GM19397 (cell line): ENCODE measurements around the gene ODAD4.

ENCODE experiments used
- ATAC-seq: cut with Tn5 transposase; IDR thresholded peaks from one replicate; pipeline ENCODE4 v1.9.1; 2021; ENCODE audit warnings: mild to moderate bottlenecking, moderate library complexity; ENCODE audit not compliant: unreplicated experiment

ODAD4 gene

DNA sequence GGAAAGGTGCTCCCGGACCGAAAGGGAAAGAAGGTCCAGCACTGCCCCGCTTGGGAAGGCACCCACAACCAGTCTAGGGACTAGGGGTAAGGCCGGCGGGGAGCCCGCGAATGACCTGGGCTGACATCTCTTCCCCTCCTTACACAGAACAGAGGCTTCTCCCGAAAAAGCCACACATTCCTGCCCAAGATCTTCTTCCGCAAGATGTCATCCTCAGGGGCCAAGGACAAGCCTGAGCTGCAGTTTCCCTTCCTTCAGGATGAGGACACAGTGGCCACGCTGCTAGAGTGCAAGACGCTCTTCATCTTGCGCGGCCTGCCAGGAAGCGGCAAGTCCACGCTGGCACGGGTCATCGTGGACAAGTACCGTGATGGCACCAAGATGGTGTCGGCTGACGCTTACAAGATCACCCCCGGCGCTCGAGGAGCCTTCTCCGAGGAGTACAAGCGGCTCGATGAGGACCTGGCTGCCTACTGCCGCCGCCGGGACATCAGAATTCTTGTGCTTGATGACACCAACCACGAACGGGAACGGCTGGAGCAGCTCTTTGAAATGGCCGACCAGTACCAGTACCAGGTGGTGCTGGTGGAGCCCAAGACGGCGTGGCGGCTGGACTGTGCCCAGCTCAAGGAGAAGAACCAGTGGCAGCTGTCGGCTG is 37.6 kb downstream of the ODAD4 start:
- no peak for ATAC-seq

DNA sequence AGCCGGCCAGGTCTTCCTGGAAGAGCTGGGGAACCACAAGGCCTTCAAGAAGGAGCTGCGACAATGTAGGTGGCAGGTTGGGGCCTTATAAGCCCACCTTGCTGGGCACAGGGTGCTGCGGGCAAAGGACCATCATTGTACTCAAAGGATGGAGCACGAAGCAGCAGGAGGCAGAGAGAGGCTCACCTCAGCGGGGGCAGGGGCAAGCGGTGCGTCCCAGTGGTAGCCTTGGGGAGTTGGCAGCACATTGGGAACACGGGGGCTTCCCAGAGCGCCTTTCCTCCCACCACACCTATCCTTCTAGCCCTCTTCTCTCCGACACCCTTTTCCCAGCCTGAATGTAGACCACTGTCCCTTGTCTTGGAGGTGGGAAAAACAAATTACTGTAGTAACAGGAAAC is 38.3 kb downstream of the ODAD4 start:
- ATAC-seq, result no peak

DNA sequence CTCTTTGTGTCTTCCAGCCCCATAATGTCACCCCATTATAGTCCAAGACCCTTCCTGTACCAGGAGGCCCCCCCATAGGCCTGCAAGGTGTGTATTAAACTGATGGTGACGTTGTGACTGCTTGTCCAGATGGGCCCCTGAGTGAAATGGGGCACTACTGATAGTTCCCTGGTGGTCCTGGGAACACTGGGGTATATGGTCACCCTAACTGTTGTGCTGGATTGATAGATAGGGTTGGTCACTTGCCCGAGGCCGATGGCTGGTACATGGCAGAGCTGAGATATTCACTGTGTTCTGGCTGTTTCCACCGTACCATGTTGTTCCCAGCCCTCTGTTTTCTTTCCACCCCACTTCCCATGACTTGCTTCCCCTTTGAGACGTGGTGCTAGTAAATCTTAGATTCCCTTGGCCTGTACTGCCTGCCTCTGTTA is 40.5 kb downstream of the ODAD4 start:
- ATAC-seq, result no peak

DNA sequence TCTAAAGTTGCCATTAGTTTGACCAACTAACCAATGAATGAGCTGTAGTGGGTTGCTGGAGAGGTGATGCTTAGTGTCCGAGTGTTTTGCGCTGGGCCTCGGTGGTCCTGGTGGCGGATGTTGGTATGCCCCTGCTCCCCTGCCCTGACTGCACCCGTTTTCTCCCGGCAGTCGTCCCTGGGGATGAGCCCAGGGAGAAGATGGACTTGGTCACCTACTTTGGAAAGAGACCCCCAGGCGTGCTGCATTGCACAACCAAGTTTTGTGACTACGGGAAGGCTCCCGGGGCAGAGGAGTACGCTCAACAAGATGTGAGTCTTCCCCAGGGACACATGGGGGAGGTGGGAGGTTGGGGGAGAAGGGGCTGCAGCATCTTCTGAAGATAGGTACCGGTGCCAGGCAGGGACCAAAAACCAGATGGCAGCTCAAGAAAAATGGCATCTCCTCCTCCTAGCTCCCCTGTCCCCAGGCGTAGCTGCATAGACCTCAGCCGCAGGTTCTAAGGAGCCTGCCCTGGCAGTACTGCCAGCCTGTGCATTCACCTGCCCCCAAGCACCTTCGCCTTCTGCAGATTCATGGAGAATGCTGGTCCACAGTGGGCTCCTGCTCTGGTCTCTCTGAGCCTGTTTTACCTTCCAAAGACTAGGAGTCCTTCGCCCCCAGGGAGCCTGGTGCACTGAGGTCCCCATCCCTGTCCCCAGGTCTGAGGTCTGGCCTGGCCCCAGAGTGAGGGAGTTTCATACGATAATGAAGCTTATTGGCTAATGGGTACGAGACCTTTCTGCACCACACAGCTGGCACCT is 41.5 kb downstream of the ODAD4 start:
- no peak for ATAC-seq

DNA sequence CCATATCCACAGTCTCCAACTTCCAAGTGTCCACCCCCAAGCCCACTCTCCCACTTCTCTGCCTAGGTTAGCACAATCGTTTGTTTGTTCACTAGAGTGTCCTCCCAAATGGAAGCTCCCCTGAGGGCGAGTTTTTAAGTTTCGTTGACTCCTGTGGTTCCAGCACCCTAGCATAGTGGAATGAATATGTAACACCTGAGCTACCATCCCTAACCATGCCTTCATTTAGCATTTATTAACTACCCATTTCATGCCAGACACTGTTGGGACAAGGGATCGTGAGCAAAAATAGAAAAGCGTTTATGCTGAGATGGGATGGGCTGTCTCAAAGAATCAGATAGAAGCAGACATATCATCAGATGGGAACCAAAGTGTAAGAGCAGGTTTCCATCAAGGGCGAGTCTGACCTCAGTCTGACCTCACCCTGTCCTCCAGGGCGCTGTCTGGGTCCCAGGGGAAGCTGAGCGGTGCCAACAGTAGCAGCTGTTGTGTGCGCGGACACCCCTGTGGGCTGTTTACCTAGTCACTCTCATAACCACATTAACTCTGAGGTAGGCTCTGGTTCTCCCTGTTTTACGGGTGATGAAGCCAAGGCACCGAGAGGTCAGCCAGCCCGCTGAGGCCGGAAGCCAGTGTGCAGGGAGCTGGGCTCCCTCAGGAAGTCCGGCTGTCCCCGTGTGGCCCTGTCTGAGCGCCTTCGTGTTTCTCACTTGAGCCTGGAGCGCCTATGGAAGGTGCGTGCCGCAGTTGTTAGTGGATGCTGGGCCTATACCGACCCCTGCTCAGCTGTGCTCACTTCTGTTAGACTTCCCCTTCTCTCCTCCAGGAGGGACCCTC is 42.4 kb downstream of the ODAD4 start:
- ATAC-seq, result no peak

DNA sequence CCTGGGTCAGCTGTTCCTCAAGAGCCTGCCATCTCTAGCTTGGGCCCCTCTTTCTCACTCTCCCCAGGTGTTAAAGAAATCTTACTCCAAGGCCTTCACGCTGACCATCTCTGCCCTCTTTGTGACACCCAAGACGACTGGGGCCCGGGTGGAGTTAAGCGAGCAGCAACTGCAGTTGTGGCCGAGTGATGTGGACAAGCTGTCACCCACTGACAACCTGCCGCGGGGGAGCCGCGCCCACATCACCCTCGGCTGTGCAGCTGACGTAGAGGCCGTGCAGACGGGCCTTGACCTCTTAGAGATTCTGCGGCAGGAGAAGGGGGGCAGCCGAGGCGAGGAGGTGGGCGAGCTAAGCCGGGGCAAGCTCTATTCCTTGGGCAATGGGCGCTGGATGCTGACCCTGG is 43.0 kb downstream of the ODAD4 start:
- no peak for ATAC-seq

DNA sequence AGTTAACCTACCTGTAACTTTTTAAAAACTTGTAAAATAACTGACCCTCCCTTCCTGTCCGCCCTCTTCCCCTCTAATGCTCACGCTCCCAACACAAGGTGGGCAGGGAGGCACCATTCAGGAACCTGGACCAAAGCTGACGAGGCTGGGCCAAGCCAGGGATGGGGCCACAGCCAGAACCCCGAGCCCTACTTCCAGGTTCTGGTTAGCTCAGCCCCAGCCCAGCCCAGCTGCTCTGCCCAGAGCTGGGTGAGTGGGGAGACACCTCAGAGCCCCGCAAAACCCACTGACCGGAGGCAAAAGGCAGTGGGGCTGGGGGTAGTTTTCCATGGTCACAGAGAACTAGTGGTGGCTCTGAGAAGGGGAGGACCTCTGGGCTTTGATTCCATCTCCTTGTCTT is 43.6 kb downstream of the ODAD4 start:
- ATAC-seq, result no peak

DNA sequence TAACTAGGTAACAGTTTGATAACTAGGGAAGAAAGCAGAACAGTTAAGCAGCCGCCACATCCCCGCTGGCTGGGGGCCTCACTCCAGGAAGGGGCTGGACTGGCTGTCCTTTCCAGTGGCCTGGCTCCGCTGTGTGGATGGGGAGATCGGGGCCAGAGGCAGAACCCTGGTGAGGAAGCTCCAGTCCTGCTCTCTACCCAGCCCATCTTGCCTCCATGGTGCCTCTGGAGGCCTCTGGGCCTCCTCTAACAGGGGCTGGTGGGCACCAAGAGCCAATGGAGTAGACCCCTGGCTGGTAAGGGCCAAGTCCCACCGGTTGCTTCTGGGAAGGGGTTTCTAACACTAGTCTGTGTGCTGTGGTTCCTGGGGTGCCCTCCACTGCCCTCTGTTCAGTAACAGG is 44.2 kb downstream of the ODAD4 start:
- no peak for ATAC-seq

DNA sequence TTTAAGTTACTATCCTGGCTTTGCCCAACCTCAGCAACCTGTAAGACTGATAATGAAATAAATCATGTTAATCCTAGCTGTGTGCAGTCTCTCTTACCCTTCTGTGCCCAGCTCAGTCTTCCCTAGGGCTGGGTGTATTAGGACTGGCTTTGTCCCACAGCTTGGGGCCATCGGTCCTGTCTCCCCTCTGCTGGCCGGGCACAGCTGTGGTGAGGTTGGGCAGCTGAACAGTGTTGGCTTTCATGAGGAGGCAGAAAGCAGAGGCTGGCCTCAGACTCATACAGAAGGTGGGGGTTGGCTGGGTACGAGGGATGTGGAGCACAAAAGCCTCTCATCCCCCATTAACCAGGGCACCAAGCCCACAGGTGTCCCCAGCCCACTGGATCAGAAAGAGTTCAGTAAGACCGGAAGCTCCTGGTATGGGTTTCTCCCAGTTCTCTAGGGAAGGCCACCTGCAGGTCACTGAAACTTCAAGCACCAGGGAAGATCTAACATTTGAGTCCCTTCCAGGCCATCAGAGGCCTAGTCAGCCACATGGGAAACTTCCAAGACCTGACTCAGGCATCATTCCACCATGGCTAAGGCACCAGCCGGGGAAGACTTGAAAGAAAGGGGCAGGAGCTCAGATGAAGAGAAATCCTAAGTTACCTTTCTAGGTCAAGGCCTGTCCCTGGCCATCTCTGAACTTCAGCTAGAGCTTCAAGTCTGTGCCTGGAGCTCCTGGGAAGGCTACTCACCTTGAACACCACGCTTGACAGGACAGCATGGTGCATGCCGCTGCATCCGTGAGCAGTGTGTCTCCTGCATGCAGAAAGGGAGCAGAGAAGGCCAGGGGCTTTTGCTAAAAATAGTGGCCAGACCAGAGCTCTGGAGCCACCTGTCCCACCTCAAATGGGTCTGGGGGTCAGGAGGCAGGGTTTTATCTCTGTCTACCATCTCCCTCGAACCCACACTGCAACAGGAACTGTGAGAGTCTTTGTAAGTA is 45.0 kb downstream of the ODAD4 start:
- no peak for ATAC-seq

DNA sequence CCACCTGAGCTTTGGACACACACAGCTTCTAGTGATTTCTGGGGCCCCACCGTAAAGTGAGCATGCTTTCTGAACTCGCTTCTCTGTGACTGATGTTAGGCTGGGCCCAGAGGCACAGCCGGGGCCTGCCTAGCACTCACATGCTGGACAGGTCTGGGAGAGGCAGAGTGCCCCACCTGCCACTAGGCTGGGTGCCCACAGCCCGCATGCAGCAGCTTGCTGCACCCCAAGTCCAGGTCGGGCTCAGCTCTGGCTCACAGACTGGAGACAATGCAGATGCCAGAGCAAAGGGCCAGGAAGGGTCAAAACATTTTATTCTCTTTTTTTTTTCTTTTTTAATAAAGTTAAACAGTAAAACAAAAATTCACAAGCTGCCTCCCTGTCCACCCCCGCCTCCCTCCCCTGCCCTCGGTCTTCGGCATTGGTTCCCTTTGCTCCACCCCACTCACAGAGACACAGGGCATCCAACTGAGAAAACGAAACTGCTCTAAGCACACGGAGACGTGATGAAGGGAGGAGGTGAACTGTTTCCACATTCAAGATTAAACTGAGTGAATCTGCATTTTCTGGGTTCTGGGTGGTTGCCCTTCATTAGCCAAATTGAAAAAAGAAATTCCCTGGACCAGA is 45.8 kb downstream of the ODAD4 start:
- ATAC-seq, result no peak

DNA sequence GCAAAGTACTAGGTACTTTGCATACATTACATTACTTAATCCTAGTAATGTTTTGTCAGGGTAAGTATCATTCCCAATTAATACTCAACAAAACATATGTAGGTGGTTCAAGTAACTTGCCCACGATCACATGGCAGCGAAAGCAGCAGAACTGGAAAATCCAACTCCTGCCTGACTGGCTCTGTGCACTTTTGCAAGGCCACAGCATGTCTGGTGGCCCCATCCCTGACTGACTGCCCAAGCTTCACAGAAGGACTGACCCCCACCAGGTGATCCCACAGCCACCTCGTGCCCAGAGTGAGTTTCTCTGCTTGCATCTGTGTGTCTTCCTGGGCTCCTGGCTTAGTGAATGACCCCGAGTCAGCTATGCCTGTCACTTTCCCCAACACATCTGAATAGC is 47.6 kb downstream of the ODAD4 start:
- ATAC-seq, result no peak

DNA sequence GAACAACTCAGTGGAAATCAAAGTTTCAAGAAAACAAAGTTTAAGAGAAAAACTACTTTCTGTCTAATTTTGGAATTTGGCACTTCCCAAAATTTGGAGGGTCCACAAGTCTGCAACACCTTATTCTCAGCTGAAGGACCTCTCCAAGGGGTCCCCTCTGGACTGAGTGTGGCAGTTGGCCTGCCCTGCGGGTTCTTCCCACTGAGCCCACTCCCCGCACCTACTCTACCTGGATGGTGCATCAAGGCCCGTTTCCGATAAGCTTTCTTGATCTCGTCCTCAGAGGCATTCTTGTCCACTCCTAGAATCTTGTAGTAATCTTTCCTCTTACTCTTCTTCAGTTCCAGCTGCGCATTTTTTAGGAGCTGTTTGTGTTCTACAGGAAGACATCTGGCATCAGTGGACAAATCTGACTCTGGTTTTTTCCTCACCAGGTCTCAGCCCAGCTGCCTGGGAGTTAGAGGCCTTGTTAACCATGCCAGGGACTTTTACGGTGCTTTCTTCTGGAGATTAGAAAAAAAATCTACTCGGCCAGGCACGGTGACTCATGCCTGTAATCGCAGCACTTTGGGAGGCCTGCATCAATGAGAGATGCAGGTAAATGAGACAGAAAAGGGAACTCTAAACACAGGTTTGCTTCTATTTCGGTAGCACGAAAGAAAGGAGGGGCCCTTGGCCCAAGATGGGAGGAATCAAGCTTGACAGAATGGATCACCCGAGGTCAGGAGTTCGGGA is 51.8 kb downstream of the ODAD4 start:
- no peak for ATAC-seq

DNA sequence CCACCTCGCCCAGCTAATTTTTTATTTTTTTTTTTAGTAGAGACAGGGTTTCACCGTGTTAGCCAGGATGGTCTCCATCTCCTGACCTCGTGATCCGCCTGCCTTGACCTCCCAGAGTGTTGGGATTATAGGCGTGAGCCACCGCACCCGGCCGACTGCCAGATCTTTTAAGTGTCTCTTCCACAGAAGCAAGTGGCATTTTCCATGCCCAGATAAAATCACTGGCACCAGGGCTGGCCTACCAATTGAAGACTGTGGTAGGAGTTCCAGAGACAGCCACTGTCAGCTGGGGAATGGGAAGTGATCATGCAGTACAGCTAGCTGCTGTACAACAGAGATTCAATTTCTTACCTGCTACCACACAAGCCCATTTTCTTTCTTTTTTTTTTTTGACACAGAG is 54.0 kb downstream of the ODAD4 start:
- ATAC-seq, result no peak

DNA sequence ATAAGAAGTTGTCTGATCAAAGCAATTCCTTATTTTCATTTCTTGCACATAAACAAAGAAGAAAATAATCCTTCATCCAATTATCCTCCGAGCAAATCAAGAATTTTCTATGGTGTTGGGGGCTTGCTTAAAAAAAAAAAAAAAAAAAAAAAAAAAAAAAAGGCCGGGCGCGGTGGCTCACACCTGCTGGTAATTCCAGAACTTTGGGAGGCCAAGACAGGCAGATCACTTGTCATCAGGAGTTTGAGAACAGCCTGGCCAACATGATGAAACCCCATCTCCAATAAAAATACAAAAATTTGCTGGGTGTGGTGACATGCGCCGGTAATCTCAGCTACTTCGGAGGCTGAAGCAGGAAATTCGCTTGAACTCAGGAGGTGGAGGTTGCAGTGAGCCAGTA is 55.5 kb downstream of the ODAD4 start:
- no peak for ATAC-seq

DNA sequence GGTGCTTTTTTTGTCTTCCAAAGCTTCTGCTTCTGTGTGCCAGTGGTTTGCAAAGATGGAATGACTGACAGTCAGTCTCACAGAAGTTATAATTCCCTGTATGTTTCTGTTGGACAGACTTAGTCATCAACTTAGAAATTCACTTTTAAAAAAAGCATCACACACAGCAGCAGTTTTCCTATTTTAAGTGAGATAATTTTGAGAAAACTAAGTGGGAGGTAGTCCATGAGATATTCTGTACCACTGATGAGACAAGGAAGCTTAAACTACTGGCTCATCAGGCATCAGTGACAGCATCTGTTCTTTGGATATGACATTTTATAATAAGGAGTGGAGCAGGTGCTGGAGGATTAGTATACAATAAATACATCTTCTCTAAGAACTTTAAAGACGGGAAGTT is 56.2 kb downstream of the ODAD4 start:
- ATAC-seq, result no peak

DNA sequence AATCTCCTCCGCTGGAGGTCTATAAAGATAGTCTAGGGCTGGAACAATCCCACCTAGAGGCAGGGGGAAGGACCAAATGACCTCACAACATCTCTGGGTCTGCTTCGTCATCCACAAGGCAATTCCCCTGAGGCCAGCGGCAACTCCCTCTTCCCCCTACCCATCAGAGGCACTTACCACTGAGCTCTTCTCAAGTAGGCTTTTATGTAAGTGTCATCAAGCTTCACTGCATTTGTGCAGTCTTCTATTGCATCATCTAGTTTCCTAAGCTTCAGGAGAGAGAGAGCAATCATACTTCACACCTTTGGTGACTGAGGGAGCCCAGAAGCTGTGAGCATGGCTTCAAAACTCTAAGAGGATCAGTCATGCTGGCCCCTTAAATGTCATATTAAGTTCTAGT is 57.2 kb downstream of the ODAD4 start:
- ATAC-seq, result no peak

DNA sequence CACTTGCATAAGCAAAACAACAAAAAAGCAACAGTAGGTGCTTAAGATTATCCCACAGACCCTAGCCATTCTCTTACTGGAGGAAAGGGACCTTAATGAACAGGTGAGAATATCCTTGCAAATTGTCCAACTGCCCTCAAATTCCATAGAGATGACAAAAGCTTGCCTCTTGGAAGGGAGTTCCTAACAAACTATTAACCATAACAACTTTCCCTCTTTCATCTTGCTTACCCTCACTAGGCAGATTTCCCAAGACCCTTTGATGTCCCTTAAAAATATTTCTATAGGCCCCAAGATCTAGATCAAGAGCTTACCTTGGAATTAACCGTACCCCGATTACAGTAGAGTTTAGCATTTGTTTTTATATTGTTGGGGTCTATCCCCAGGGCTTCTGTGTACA is 58.0 kb downstream of the ODAD4 start:
- ATAC-seq, result no peak

DNA sequence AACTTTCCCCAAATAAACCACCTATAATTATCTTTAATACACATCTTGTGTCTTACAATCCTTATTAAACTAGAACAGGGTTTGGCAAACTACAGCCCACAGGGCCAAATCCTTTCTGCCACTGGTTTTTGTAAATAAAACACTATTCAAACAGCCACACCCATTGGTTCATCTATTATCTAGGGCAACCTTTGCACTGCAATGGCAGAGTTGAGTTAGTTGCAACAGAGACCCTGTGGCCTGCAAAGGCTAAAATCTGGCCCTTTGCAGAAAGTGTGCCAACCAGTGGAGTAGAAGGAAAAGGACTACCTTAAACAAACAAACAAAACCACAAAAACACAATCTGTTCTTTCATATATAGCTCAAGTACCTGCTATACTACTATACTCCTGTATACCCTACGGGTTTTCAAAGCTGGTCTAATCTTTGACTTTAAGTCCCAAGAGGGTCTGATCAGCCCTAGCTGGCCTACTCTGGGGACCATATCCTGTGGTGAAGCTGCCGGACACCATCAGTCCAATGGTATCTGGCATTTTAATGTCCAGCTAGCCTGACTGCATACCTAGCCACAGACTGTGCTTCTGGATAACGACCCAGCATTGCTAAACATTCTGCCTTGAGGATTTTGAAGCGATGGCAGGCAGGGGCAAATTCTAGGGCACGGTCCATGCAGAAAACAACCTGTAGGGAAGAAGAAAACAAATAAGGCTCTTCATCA is 59.4 kb downstream of the ODAD4 start:
- no peak for ATAC-seq

DNA sequence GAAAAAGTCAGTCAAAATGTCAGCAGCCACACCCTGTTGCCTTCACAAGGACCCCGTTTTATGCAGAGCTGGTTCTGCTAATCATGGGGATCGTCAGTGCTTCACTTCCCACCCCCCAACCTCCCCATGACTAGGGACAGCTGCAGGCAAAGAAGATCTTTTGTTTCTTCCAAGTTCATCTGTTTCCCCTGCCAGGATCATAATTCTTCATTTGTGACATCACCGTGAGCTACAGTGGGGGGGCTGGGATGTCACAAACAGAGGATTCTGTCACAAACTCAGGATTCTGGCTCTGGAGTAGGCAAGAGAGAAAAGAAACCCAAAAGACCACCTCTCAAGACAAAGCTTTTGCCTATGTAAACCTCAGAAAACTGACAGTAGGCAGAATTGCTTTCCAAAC is 62.2 kb downstream of the ODAD4 start:
- no peak for ATAC-seq
